Astrocyte (in vitro differentiated cells and primary cell): ENCODE data around the gene NPS. TPM values are rescaled to one million over a fixed set of nuclear protein-coding genes. Genes with fewer than 3 reads are reported as not detected.

ENCODE experiments used
- DNase-seq: peaks from one replicate; pipeline ENCODE4 v3.0.0-alpha.2; 2010; ENCODE audit warnings: low read depth
- FAIRE-seq: peaks from 2 replicates; lab custom pipeline; 2011; peaks lifted over from hg19 to GRCh38; lab: Jason Lieb, UNC
- H2AFZ ChIP-seq: 2 replicates; pipeline ENCODE4 v1.6.0; 2012; ENCODE audit warnings: low read depth, low read length, inconsistent platforms
- H3K27ac ChIP-seq: 2 replicates; pipeline ENCODE4 v1.5.1; 2011; ENCODE audit warnings: low read depth, low read length, inconsistent platforms
- H3K27me3 ChIP-seq: 2 replicates; pipeline ENCODE4 v1.6.0; 2011; ENCODE audit warnings: low read length, inconsistent platforms; ENCODE audit not compliant: insufficient read depth
- H3K36me3 ChIP-seq: 2 replicates; pipeline ENCODE4 v1.5.1; 2011; ENCODE audit warnings: low read length, inconsistent platforms; ENCODE audit not compliant: insufficient read depth
- H3K4me1 ChIP-seq: 2 replicates; pipeline ENCODE4 v1.5.1; 2011; ENCODE audit warnings: low read length, inconsistent platforms; ENCODE audit not compliant: insufficient read depth
- H3K4me2 ChIP-seq: 2 replicates; pipeline ENCODE4 v1.6.0; 2012; ENCODE audit warnings: low read length, inconsistent platforms
- H3K4me3 ChIP-seq: 2 replicates; pipeline ENCODE4 v1.5.1; 2011; ENCODE audit warnings: low read depth, mild to moderate bottlenecking, low read length, inconsistent platforms; ENCODE audit not compliant: insufficient read depth
- H3K79me2 ChIP-seq: 2 replicates; pipeline ENCODE4 v1.6.0; 2012; ENCODE audit warnings: mild to moderate bottlenecking, low read length, inconsistent platforms; ENCODE audit not compliant: insufficient read depth
- H3K9ac ChIP-seq: 2 replicates; pipeline ENCODE4 v1.6.0; 2012; ENCODE audit warnings: mild to moderate bottlenecking, low read length, inconsistent platforms
- H3K9me3 ChIP-seq: 2 replicates; pipeline ENCODE4 v1.5.1; 2012; ENCODE audit warnings: low read depth, mild to moderate bottlenecking, low read length, inconsistent platforms; ENCODE audit not compliant: insufficient read depth
- H4K20me1 ChIP-seq: 2 replicates; pipeline ENCODE4 v1.6.0; 2012; ENCODE audit warnings: low read length, inconsistent platforms; ENCODE audit not compliant: insufficient read depth
- H3K27ac Mint-ChIP-seq: one replicate; pipeline ENCODE4 v1.8.0; 2021; ENCODE audit warnings: mild to moderate bottlenecking, mixed read lengths; ENCODE audit not compliant: unreplicated experiment
- H3K27me3 Mint-ChIP-seq: one replicate; pipeline ENCODE4 v1.8.0; 2021; ENCODE audit warnings: low read depth, mixed read lengths; ENCODE audit not compliant: unreplicated experiment
- H3K36me3 Mint-ChIP-seq: one replicate; pipeline ENCODE4 v1.8.0; 2021; ENCODE audit warnings: low read depth, mixed read lengths; ENCODE audit not compliant: unreplicated experiment
- H3K4me1 Mint-ChIP-seq: one replicate; pipeline ENCODE4 v1.8.0; 2021; ENCODE audit warnings: low read depth, mixed read lengths; ENCODE audit not compliant: unreplicated experiment
- H3K4me3 Mint-ChIP-seq: one replicate; pipeline ENCODE4 v1.8.0; 2021; ENCODE audit warnings: mild to moderate bottlenecking, moderate library complexity, mixed read lengths; ENCODE audit not compliant: unreplicated experiment
- H3K9me3 Mint-ChIP-seq: one replicate; pipeline ENCODE4 v1.8.0; 2021; ENCODE audit warnings: mild to moderate bottlenecking, mixed read lengths; ENCODE audit not compliant: unreplicated experiment
- EZH2 ChIP-seq: IDR thresholded peaks from 2 replicates; pipeline ENCODE4 v1.6.1; 2012; ENCODE audit warnings: mild to moderate bottlenecking, low read length, inconsistent platforms; ENCODE audit not compliant: insufficient read depth
- total RNA-seq: library from RNA; stranded (reverse); gene quantifications from 2 replicates; pipeline ENCODE4 v1.2.1, GENCODE V29; 2021
- TF ChIP-seq, protein P1 (sequence below): IDR thresholded peaks from 2 replicates; pipeline ENCODE4 v1.5.1; 2011; ENCODE audit warnings: low read depth, mild to moderate bottlenecking, inconsistent platforms, low read length, moderate library complexity; ENCODE audit not compliant: insufficient read depth

The NPS gene
- total RNA-seq, 1 donor from 2014 or later, result not detected

DNA sequence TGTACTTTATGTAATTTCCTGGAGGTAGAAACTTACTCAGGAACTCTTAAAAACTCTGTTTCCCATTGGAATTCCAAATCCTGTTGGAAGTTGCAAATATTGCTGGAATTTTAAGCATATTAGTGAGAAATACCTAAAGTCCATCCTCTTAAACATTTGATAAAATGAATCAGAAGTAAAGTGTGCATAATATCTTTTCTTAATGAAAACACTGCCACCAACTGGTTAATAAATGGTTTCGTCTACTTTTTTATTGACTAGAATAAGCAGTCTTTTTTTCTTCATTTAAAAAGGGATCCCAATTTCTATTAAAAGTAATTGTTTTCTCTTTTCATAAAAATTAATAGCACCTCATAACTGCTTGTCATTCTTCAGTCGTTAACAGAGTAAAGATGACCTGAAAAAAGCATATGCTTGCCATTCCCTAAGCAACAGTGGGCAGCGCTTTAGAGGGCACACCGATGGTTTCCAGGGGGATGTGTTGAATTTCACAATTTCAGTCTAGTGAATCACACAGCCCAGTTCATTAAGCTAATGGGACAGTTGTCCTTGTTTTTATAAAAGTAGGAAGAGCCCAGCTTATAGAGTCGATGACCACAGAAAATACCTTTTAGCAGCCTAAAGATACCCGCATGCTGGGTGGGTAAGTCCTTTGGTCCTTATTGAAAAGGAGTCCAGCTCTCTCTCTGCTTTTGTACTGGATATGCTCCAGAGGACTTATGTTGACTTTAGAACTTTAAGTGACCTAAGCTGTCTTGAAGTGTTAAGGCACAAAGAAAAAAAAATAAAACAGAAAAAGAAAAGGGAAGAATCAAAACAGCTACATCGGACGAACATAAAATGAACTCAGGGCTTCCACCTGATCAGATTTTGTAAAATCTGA, 28.5 kb downstream of the NPS start:
- H3K27me3 ChIP-seq, result no peaks in the 10 kb centered on the region

GRCh38 chr10:127578259-127578960, 29.3 kb downstream of the NPS start:
- Histone ChIP-seq H3K79me2 (no peaks in the 10 kb centered on the region), H4K20me1 (no peaks in the 10 kb centered on the region), H3K9me3 (no peaks in the 10 kb centered on the region), H3K27me3 (no peaks in the 10 kb centered on the region), H3K4me3 (no peak overlapping the region), H3K4me1 (no peaks in the 10 kb centered on the region), H2AFZ (no peak overlapping the region), H3K36me3 (no peaks in the 10 kb centered on the region), H3K27ac (no peak overlapping the region), H3K4me2 (no peak overlapping the region), H3K9ac (no peak overlapping the region)
- FAIRE-seq (no peak), DNase-seq (no peak)
- no peaks in the 10 kb centered on the region for H3K9me3 Mint-ChIP-seq
- peaks cover 19% of the 10 kb centered on the region for H3K27me3 Mint-ChIP-seq
- H3K4me1 Mint-ChIP-seq, result no peaks in the 10 kb centered on the region
- no peak for TF ChIP-seq EZH2
- TF ChIP-seq, protein P1, sequence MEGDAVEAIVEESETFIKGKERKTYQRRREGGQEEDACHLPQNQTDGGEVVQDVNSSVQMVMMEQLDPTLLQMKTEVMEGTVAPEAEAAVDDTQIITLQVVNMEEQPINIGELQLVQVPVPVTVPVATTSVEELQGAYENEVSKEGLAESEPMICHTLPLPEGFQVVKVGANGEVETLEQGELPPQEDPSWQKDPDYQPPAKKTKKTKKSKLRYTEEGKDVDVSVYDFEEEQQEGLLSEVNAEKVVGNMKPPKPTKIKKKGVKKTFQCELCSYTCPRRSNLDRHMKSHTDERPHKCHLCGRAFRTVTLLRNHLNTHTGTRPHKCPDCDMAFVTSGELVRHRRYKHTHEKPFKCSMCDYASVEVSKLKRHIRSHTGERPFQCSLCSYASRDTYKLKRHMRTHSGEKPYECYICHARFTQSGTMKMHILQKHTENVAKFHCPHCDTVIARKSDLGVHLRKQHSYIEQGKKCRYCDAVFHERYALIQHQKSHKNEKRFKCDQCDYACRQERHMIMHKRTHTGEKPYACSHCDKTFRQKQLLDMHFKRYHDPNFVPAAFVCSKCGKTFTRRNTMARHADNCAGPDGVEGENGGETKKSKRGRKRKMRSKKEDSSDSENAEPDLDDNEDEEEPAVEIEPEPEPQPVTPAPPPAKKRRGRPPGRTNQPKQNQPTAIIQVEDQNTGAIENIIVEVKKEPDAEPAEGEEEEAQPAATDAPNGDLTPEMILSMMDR, result no peak
- H3K4me3 Mint-ChIP-seq, result no peak overlapping the region
- no peaks in the 10 kb centered on the region for H3K36me3 Mint-ChIP-seq
- no peak overlapping the region for H3K27ac Mint-ChIP-seq

More for the DNA sequence above, 28.5 kb downstream of the NPS start:
- Histone ChIP-seq H3K9ac (no peak overlapping the region), H3K4me3 (no peak overlapping the region), H3K79me2 (no peaks in the 10 kb centered on the region), H3K36me3 (no peaks in the 10 kb centered on the region), H2AFZ (no peak overlapping the region), H4K20me1 (no peaks in the 10 kb centered on the region), H3K27ac (no peak overlapping the region), H3K9me3 (no peaks in the 10 kb centered on the region), H3K4me1 (no peaks in the 10 kb centered on the region), H3K4me2 (no peak overlapping the region)
- DNase-seq (peak; percentile 12), FAIRE-seq (no peak)
- no peak for TF ChIP-seq EZH2
- TF ChIP-seq, protein P1, result peak; percentile 16
- Mint-ChIP-seq H3K4me1 (no peaks in the 10 kb centered on the region), H3K36me3 (no peaks in the 10 kb centered on the region), H3K27me3 (peaks cover 18% of the 10 kb centered on the region), H3K9me3 (no peaks in the 10 kb centered on the region), H3K27ac (no peak overlapping the region), H3K4me3 (no peak overlapping the region)
